Stimulated activated CD4-positive, alpha-beta T cell treated with anti-CD3 and anti-CD28 coated beads, TNF-alpha, amount 100 ng/mL, for 1 hour (primary cell): ENCODE results near the gene AFF1.
"Not testable (repeated sequence)": the region's sequence is repeated elsewhere in the genome, so short reads cannot be mapped to it uniquely, and the experiment has no call there.

Source experiments
- DNase-seq, 3 donors: peaks; one replicate each; pipeline ENCODE4 v3.0.0-alpha.2; 2020; ENCODE audit warnings: low read depth in 3 of 3, low spot score in 1 of 3

The AFF1 gene

GRCh38 chr4:87007528-87008446 is 73.0 kb downstream of the AFF1 start:
- DNase-seq = peak in 1 of 3 donors; percentile 12

GRCh38 chr4:87009095-87009648 is 74.4 kb downstream of the AFF1 start:
- DNase-seq = no peak

DNA sequence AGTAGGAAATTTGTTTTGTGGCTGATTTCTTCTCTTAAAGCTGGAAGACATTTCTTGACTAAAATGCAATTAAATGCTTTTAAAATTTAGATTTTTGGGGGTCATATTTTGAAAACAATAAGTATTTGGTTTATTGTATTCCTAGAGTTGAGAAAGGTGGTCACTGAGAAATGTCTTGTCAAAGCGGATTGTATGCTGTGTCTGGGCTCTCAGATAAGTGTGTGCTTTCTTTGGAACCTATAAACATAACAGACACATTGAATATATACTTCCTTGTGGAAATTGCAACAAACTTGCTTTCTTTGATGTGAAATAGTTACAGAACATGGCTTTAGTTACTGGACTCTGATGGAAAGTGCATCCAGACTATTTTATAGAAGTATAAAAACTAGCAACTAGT is 75.4 kb downstream of the AFF1 start:
- DNase-seq = no peak

- DNase-seq = no peak
These were observed 76.7 kb downstream of the AFF1 start for GRCh38 chr4:87011340-87012034.

DNA sequence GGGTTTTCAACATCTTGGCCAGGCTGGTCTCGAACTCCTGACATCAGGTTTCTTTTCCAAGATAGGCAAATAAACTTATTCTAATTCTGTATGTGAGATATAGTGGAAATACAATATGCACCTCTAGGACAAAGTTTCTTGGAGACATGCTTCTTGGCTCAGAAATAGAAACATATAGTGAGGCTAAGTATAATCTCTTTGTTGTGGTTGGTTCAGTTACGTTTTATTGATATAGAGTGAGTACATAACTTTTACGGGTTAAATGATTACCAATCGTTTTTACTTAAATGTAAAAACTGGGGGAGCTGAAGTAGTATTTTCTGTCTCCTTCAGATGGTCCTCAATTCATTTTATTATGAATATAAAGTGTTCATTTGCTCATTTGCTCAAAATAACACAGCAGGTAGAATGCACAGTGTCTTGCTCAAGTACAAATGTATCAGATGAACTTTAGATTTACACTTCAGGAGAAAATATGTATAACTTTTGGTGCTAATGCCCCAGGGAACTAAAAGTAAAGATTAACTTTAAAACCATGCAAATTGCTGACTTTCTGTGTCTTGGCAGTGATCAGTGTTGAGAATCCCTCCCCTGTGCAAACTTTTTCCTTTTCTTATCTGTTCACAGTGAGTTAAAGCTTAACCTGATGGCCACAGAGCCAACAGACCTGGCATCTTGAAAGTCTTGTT is 77.6 kb downstream of the AFF1 start:
- DNase-seq = no peak

DNA sequence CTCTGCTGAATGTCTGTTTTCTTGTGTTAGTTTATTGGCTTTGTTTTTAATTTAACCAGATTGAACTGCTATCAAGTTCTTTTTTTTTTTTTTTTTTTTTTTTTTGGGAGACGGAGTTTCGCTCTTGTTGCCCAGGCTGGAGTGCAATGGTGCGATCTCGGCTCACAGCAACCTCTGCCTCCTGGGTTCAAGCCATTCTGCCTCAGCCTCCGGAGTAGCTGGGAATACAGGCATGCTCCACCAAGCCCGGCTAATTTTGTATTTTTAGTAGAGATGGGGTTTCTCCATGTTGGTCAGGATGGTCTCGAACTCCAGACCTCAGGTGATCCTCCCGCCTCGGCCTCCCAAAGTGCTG is 78.1 kb downstream of the AFF1 start:
- not testable (repeated sequence) for DNase-seq

GRCh38 chr4:87014284-87014782 is 79.5 kb downstream of the AFF1 start:
- no peak for DNase-seq

DNA sequence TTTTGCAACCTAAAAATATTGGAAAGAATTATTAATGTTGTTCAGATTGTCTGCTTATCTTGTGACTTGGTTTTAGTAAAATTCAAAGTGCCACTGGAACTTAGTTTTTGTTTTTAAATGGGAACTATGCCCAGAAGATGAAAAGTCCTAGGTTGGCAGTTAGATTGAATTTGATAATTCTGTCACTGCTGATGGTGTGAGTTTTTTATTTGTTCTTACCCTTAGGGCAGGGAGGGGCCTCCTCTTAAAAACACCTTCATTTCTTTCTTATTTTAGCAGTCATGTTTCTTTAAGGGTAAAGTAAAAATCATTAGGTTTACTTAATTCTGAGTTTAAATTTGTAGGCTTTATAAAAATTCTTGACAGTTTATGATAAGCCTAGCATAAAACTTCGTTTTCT is 80.6 kb downstream of the AFF1 start:
- no peak for DNase-seq

GRCh38 chr4:87017580-87018342 is 83.0 kb downstream of the AFF1 start:
- no peak for DNase-seq

GRCh38 chr4:87018753-87019152 is 83.9 kb downstream of the AFF1 start:
- DNase-seq = no peak

- DNase-seq = no peak
These were observed 84.5 kb downstream of the AFF1 start for GRCh38 chr4:87019246-87019791.

DNA sequence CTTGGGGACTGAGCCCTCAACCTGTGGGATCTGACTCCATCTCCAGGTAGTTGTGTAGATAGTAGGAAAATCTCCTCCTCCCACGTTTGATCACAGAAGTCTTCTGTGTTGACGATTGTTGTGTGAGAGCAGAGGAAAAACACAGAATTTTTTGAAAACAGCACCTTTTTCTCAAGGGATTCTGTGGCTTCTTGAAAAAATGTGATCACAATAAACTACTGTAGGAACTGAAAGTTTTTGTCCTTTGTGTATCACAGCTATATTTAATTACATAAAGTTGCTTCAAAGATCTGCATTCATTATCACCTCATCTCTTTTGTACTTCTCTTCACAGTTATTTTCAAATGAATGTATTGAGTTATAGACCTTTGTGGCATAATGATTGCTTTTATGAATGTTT is 85.1 kb downstream of the AFF1 start:
- DNase-seq = no peak

GRCh38 chr4:87024201-87024600 is 89.4 kb downstream of the AFF1 start:
- DNase-seq = no peak

- no peak for DNase-seq
These were observed 90.3 kb downstream of the AFF1 start for GRCh38 chr4:87025023-87025613.

- DNase-seq = no peak
These were observed 90.8 kb downstream of the AFF1 start for GRCh38 chr4:87025614-87026041.

GRCh38 chr4:87026800-87027495 is 92.1 kb downstream of the AFF1 start:
- DNase-seq = no peak

- DNase-seq = no peak
These were observed 94.5 kb downstream of the AFF1 start for GRCh38 chr4:87029356-87029755.

DNA sequence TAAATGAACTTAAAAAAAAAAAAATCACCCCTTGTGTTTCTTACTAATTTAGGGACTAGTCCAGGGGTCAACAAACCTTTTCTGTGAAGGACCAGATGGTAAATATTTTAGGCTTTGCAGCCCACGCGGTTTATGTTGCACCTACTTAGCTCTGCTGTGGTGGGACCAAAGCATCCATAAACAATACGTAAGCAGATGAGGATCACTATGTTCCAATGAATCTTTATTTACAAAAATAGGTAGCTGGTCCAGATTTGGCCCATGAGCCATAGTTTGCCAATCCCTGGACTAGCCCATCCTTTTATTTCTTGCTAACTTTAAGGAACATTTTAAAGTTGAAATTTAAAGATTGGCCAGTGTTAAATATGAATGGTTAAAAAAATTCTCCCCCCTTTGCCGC is 95.3 kb downstream of the AFF1 start:
- DNase-seq = no peak

- DNase-seq = no peak
These were observed 96.1 kb downstream of the AFF1 start for GRCh38 chr4:87030755-87031441.
